A549 (cell line): ENCODE data around the gene KRTAP9-3. TPM values are rescaled to one million over a fixed set of nuclear protein-coding genes. Genes with fewer than 3 reads are reported as not detected.
"Not testable (repeated sequence)": the region's sequence is repeated elsewhere in the genome, so short reads cannot be mapped to it uniquely, and the experiment has no call there.

Experiments
- ATAC-seq, 2 experiments: fragments of 200-7000 bp in 1 of 2; fragments of >200 bp in 1 of 2; cut with Nextera tagmentation in 1 of 2; cut with Tn5 transposase in 1 of 2; 3 replicates each; pipeline versions ENCODE4 v1.8.0 to v1.9.1; 2018 to 2020; ENCODE audit warnings: mild to moderate bottlenecking in 1 of 2, moderate library complexity in 1 of 2
- CTCF ChIA-PET: fragments of 300-600 bp; sonication (Branson Sonifier 250); formaldehyde crosslinking; extraction: SDS; loops from one replicate; lab custom pipeline; 2021; ENCODE audit warnings: antibody characterized with exemption, inconsistent platforms; lab: Yijun Ruan, JAX
- POLR2A ChIA-PET: fragments of 350-600 bp; formaldehyde crosslinking; extraction: SDS; loops from one replicate; lab custom pipeline; 2021; ENCODE audit warnings: antibody characterized with exemption, inconsistent platforms; lab: Yijun Ruan, JAX
- DNase-seq, 2 experiments: peaks; one replicate each; pipeline versions ENCODE4 v3.0.0 to v3.0.0-alpha.2; 2011 to 2016; ENCODE audit warnings: low read depth in 1 of 2, low spot score in 1 of 2
- FAIRE-seq: peaks from 2 replicates; lab custom pipeline; 2011; peaks lifted over from hg19 to GRCh38; lab: Jason Lieb, UNC
- H3K27ac ChIP-seq, 2 experiments: fragments of >200 bp; sonication (Bioruptor Twin); formaldehyde crosslinking; 3 replicates each; pipeline ENCODE4 v1.5.1; 2016 to 2017
- H3K4me1 ChIP-seq: fragments of >200 bp; sonication (Bioruptor Twin); formaldehyde crosslinking; 3 replicates; pipeline ENCODE4 v1.6.1; 2016
- H3K4me2 ChIP-seq: fragments of >200 bp; sonication (Bioruptor Twin); formaldehyde crosslinking; 3 replicates; pipeline ENCODE4 v1.6.1; 2016
- H3K4me3 ChIP-seq: fragments of >200 bp; sonication (Bioruptor Twin); formaldehyde crosslinking; 3 replicates; pipeline ENCODE4 v1.5.1; 2016
- H3K9me3 ChIP-seq: fragments of >200 bp; sonication (Bioruptor Twin); formaldehyde crosslinking; 3 replicates; pipeline ENCODE4 v1.6.1; 2016
- BCL3 ChIP-seq: fragments of >200 bp; sonication (Bioruptor Twin); formaldehyde crosslinking; IDR thresholded peaks from 3 replicates; pipeline ENCODE4 v1.6.1; 2016
- BHLHE40 ChIP-seq: IDR thresholded peaks from 2 replicates; pipeline ENCODE4 v1.6.1; 2012; ENCODE audit warnings: low read depth, low read length, inconsistent platforms
- CBX2 ChIP-seq: fragments of 200-600 bp; sonication (generic); IDR thresholded peaks from 2 replicates; pipeline ENCODE4 v1.6.1; 2016; ENCODE audit warnings: low read depth, mild to moderate bottlenecking, borderline replicate concordance
- CBX8 ChIP-seq: fragments of 200-600 bp; sonication (generic); IDR thresholded peaks from 2 replicates; pipeline ENCODE4 v1.6.1; 2016
- CEBPB ChIP-seq, 2 experiments: fragments of >200 bp in 1 of 2; sonication (Bioruptor Twin) in 1 of 2; formaldehyde crosslinking in 1 of 2; IDR thresholded peaks; 2 replicates each; pipeline ENCODE4 v1.6.1; 2012 to 2016
- CHD2 ChIP-seq: fragments of 150-350 bp; IDR thresholded peaks from 2 replicates; pipeline ENCODE4 v1.6.1; 2014; ENCODE audit warnings: low read length; ENCODE audit not compliant: partially characterized antibody
- E2F6 ChIP-seq: IDR thresholded peaks from 2 replicates; pipeline ENCODE4 v1.6.1; 2012; ENCODE audit warnings: low read depth, borderline replicate concordance
- EHMT2 ChIP-seq: fragments of 200-600 bp; sonication (generic); IDR thresholded peaks from 2 replicates; pipeline ENCODE4 v1.6.1; 2016; ENCODE audit warnings: antibody characterized with exemption, low read depth, mild to moderate bottlenecking, moderate library complexity
- EP300 ChIP-seq, 2 experiments: fragments of >200 bp; sonication (Bioruptor Twin); formaldehyde crosslinking; IDR thresholded peaks; 2 replicates in 1 of 2; 3 replicates in 1 of 2; pipeline ENCODE4 v1.6.1; 2016 to 2017
- FOSL2 ChIP-seq, 2 experiments: fragments of 450-650 bp in 1 of 2; fragments of >200 bp in 1 of 2; sonication (Bioruptor Twin) in 1 of 2; formaldehyde crosslinking; IDR thresholded peaks; 2 replicates each; pipeline versions ENCODE4 v1.5.0 to v1.6.1; 2016 to 2020; ENCODE audit warnings: mild to moderate bottlenecking in 1 of 2, moderate library complexity in 1 of 2
- HES2 ChIP-seq: fragments of >200 bp; sonication (Bioruptor Twin); formaldehyde crosslinking; IDR thresholded peaks from 2 replicates; pipeline ENCODE4 v1.6.1; 2016
- JUNB ChIP-seq: fragments of >200 bp; sonication (Bioruptor Twin); formaldehyde crosslinking; IDR thresholded peaks from 2 replicates; pipeline ENCODE4 v1.6.1; 2016
- KDM1A ChIP-seq: fragments of 200-600 bp; sonication (generic); IDR thresholded peaks from 2 replicates; pipeline ENCODE4 v1.6.1; 2016; ENCODE audit warnings: low read depth, mild to moderate bottlenecking
- KDM5A ChIP-seq: fragments of 200-600 bp; sonication (generic); IDR thresholded peaks from 2 replicates; pipeline ENCODE4 v1.6.1; 2016; ENCODE audit warnings: antibody characterized with exemption, mild to moderate bottlenecking
- MAX ChIP-seq: IDR thresholded peaks from 2 replicates; pipeline ENCODE4 v1.6.1; 2012
- MAZ ChIP-seq: fragments of 150-350 bp; IDR thresholded peaks from 2 replicates; pipeline ENCODE4 v1.6.1; 2014; ENCODE audit warnings: antibody characterized with exemption, low read depth, low read length, borderline replicate concordance
- POLR2AphosphoS2 ChIP-seq: conservative IDR thresholded peaks from 2 replicates; pipeline ENCODE4 v1.6.1; 2012; ENCODE audit warnings: low read length, improper control_type of control experiment, inconsistent platforms
- RCOR1 ChIP-seq: fragments of 150-350 bp; IDR thresholded peaks from 2 replicates; pipeline ENCODE4 v1.6.1; 2014; ENCODE audit warnings: antibody characterized with exemption, low read length, low read depth
- REST ChIP-seq: fragments of 200-600 bp; sonication (generic); IDR thresholded peaks from 2 replicates; pipeline ENCODE4 v1.6.1; 2016; ENCODE audit warnings: antibody characterized with exemption, mild to moderate bottlenecking, moderate library complexity
- RFX5 ChIP-seq: fragments of 450-650 bp; IDR thresholded peaks from 2 replicates; pipeline ENCODE4 v1.7.1; 2014; ENCODE audit warnings: antibody characterized with exemption, mild to moderate bottlenecking, moderate library complexity
- ZC3H11A ChIP-seq: fragments of 450-650 bp; IDR thresholded peaks from 2 replicates; pipeline ENCODE4 v1.6.1; 2014; ENCODE audit warnings: antibody characterized with exemption, mild to moderate bottlenecking
- ZFP36 ChIP-seq: fragments of 450-650 bp; IDR thresholded peaks from 2 replicates; pipeline ENCODE4 v1.6.1; 2014; ENCODE audit warnings: borderline replicate concordance; ENCODE audit not compliant: partially characterized antibody
- WGBS: methylation state at CpG from one replicate; pipeline ENCODE4 v1.1.6; 2017; ENCODE audit errors: missing lambda C conversion rate; 5-methylcytosine and 5-hydroxymethylcytosine counted together
- polyA plus RNA-seq, 4 experiments: library from polyadenylated mRNA; depleted of rRNA in 3 of 4; stranded (reverse); fragments of >200 nt; fragmentation: RNase III in 1 of 4; extraction: RNeasy Plus Mini Kit Qiagen cat#74134 plus additional on column Dnase treatment in 1 of 4; gene quantifications; 2 replicates in 3 of 4; 3 replicates in 1 of 4; pipeline ENCODE4 v1.2.3, GENCODE V29; 2011 to 2017

Gene KRTAP9-3
- polyA plus RNA-seq, 2 of the 4 experiments (the other 2 are of a cell fraction): not detected

- TF ChIP-seq REST (no peak), ZFP36 (no peak), BHLHE40 (no peak), CBX2 (no peak), ZC3H11A (no peak), POLR2AphosphoS2 (no peak), RCOR1 (no peak), RFX5 (no peak), EHMT2 (no peak), CBX8 (no peak), KDM1A (no peak)
Observed at GRCh38 chr17:41186872-41187271, 45.4 kb upstream of the KRTAP9-3 start (continued).

- FAIRE-seq, H3K4me1 ChIP-seq, H3K4me3 ChIP-seq, DNase-seq, H3K4me2 ChIP-seq, H3K9me3 ChIP-seq, POLR2A ChIA-PET, H3K27ac ChIP-seq, ATAC-seq, CTCF ChIA-PET: not testable (repeated sequence)
- 33% methylated on average over 1 of the region's 1 CpG for WGBS
Observed at GRCh38 chr17:41189837-41190318, 42.4 kb upstream of the KRTAP9-3 start, which contains the start of gene KRTAP9-1. KRTAP9-1 (plus strand) TSS chr17:41189887; CDS start chr17:41189887, 0 bp downstream.

GRCh38 chr17:41190328-41190727 is 41.9 kb upstream of the KRTAP9-3 start:
- H3K4me2 ChIP-seq: no peak overlapping the region
- no peak overlapping the region for H3K27ac ChIP-seq
- H3K4me3 ChIP-seq: no peak overlapping the region
- WGBS: 77% methylated on average over 2 of the region's 3 CpGs
- H3K4me1 ChIP-seq: no peaks in the 10 kb centered on the region
- no peak for FAIRE-seq
- POLR2A ChIA-PET: no interaction called here
- no peak; a peak in 1 of 6 replicates for ATAC-seq
- TF ChIP-seq EP300 (IDR thresholded peaks at IDR 0.05): no peak
- no peak for TF ChIP-seq E2F6
- no peak for TF ChIP-seq MAX
- TF ChIP-seq MAZ: no peak
- TF ChIP-seq RCOR1: no peak
- TF ChIP-seq CHD2: no peak
- no peak for TF ChIP-seq JUNB
- TF ChIP-seq CBX2: no peak
- no peak for TF ChIP-seq CEBPB (IDR thresholded peaks at IDR 0.05)
- no peak for TF ChIP-seq KDM5A
- no peak for TF ChIP-seq FOSL2 (IDR thresholded peaks at IDR 0.05)
- TF ChIP-seq FOSL2 (CRISPR knock-in tag; IDR thresholded peaks at IDR 0.05): no peak
- no peak for TF ChIP-seq BCL3
- TF ChIP-seq HES2: no peak
- no peaks in the 10 kb centered on the region for H3K9me3 ChIP-seq
- CTCF ChIA-PET: no interaction called here
- no peak for DNase-seq
